Hepatocyte (in vitro differentiated cells): Measurements from ENCODE around the gene ARID2. TPM values are rescaled to one million over a fixed set of nuclear protein-coding genes. Genes with fewer than 3 reads are reported as not detected.
A peak's percentile ranks its signal among the peaks of the same experiment; 100 is the strongest.

Experiments used
- DNase-seq: peaks from one replicate; pipeline ENCODE4 v3.0.0-alpha.2; 2016; ENCODE audit warnings: low spot score
- H2AFZ ChIP-seq: fragments of 200-600 bp; sonication (generic); 2 replicates; pipeline ENCODE4 v1.6.0; 2016; ENCODE audit warnings: antibody characterized with exemption, mild to moderate bottlenecking
- H3K27ac ChIP-seq: fragments of 200-600 bp; sonication (generic); 2 replicates; pipeline ENCODE4 v1.5.1; 2016; ENCODE audit warnings: mild to moderate bottlenecking
- H3K27me3 ChIP-seq: fragments of 200-600 bp; sonication (generic); 2 replicates; pipeline ENCODE4 v1.6.1; 2016
- H3K36me3 ChIP-seq: fragments of 200-600 bp; sonication (generic); replicated peaks from 2 replicates; pipeline ENCODE4 v1.5.1; 2016; ENCODE audit warnings: low read depth; ENCODE audit not compliant: insufficient read depth
- H3K4me1 ChIP-seq: fragments of 200-600 bp; sonication (generic); 2 replicates; pipeline ENCODE4 v1.5.1; 2016; ENCODE audit warnings: mild to moderate bottlenecking, moderate library complexity; ENCODE audit not compliant: insufficient read depth
- H3K4me2 ChIP-seq: fragments of 200-600 bp; sonication (generic); 2 replicates; pipeline ENCODE4 v1.6.0; 2016
- H3K4me3 ChIP-seq: fragments of 200-600 bp; sonication (generic); 2 replicates; pipeline ENCODE4 v1.5.1; 2016; ENCODE audit warnings: mild to moderate bottlenecking
- H3K79me2 ChIP-seq: fragments of 200-600 bp; sonication (generic); 2 replicates; pipeline ENCODE4 v1.6.0; 2017; ENCODE audit warnings: mild to moderate bottlenecking
- H3K9me2 ChIP-seq: fragments of 200-600 bp; sonication (generic); replicated peaks from 2 replicates; pipeline ENCODE4 v1.6.0; 2017; ENCODE audit warnings: mild to moderate bottlenecking; ENCODE audit not compliant: insufficient read depth
- H3K9me3 ChIP-seq: fragments of 200-600 bp; sonication (generic); 2 replicates; pipeline ENCODE4 v1.5.1; 2016; ENCODE audit warnings: low read depth, mild to moderate bottlenecking
- H4K20me1 ChIP-seq: fragments of 200-600 bp; sonication (generic); 2 replicates; pipeline ENCODE4 v1.6.0; 2016; ENCODE audit warnings: mild to moderate bottlenecking; ENCODE audit not compliant: insufficient read depth, poor library complexity, severe bottlenecking
- CTCF ChIP-seq: fragments of 200-600 bp; sonication (generic); IDR thresholded peaks from 2 replicates; pipeline ENCODE4 v1.5.1; 2016; ENCODE audit warnings: antibody characterized with exemption, mild to moderate bottlenecking; ENCODE audit not compliant: poor library complexity
- EZH2 ChIP-seq: fragments of 200-600 bp; sonication (generic); IDR thresholded peaks from 2 replicates; pipeline ENCODE4 v1.6.1; 2016; ENCODE audit warnings: antibody characterized with exemption, mild to moderate bottlenecking, borderline replicate concordance
- EZH2phosphoT487 ChIP-seq: fragments of 200-600 bp; sonication (generic); IDR thresholded peaks from one replicate; pipeline ENCODE4 v1.6.1; 2018; ENCODE audit warnings: antibody characterized with exemption, mild to moderate bottlenecking, low read depth, moderate library complexity; ENCODE audit not compliant: unreplicated experiment, severe bottlenecking
- WGBS: methylation state at CpG from one replicate; pipeline ENCODE4 v1.1.6; 2016; ENCODE audit warnings: low lambda C conversion rate; ENCODE audit errors: missing lambda C conversion rate; 5-methylcytosine and 5-hydroxymethylcytosine counted together
- polyA plus RNA-seq: library from polyadenylated mRNA; unstranded; fragments of >200 nt; fragmentation: Nextera tagmentation; extraction: Ambion mirVana; gene quantifications from 2 replicates; pipeline ENCODE4 v1.2.1, GENCODE V29; 2016
- total RNA-seq: library from RNA; depleted of rRNA; stranded (reverse); fragments of >200 nt; gene quantifications from 2 replicates; pipeline ENCODE4 v1.2.3, GENCODE V29; 2014

ARID2 gene
- total and polyA plus RNA-seq, 2 experiments from 2014 or later = 11.9 to 29.7 TPM

GRCh38 chr12:45933504-45933903, 204.0 kb downstream of the ARID2 start:
- Histone ChIP-seq H3K27me3 (no peaks in the 10 kb centered on the region), H2AFZ (no peak overlapping the region), H3K4me1 (no peaks in the 10 kb centered on the region), H4K20me1 (no peaks in the 10 kb centered on the region), H3K79me2 (no peaks in the 10 kb centered on the region), H3K27ac (no peak overlapping the region), H3K4me3 (no peak overlapping the region), H3K36me3 (no peaks in the 10 kb centered on the region), H3K4me2 (no peak overlapping the region), H3K9me3 (no peaks in the 10 kb centered on the region), H3K9me2 (no peaks in the 10 kb centered on the region)
- 84% methylated on average over 2 of the region's 2 CpGs for WGBS
- DNase-seq = no peak
- no peak for TF ChIP-seq EZH2phosphoT487
- TF ChIP-seq EZH2 = no peak
- no peak for TF ChIP-seq CTCF

- 54% methylated on average over 1 of the region's 1 CpG for WGBS
- Histone ChIP-seq H3K36me3 (no peaks in the 10 kb centered on the region), H3K27ac (no peak overlapping the region), H3K9me2 (no peaks in the 10 kb centered on the region), H3K9me3 (no peaks in the 10 kb centered on the region), H2AFZ (no peak overlapping the region), H4K20me1 (no peaks in the 10 kb centered on the region), H3K4me3 (no peak overlapping the region), H3K4me1 (no peaks in the 10 kb centered on the region), H3K4me2 (no peak overlapping the region), H3K27me3 (no peaks in the 10 kb centered on the region), H3K79me2 (no peaks in the 10 kb centered on the region)
- no peak for DNase-seq
- no peak for TF ChIP-seq EZH2
- no peak for TF ChIP-seq EZH2phosphoT487
- TF ChIP-seq CTCF = no peak
Measured at GRCh38 chr12:45934956-45935355, 205.4 kb downstream of the ARID2 start.

GRCh38 chr12:45938566-45938965, 209.1 kb downstream of the ARID2 start:
- Histone ChIP-seq H3K9me3 (no peaks in the 10 kb centered on the region), H4K20me1 (no peaks in the 10 kb centered on the region), H3K79me2 (no peaks in the 10 kb centered on the region), H3K4me1 (no peaks in the 10 kb centered on the region), H3K9me2 (no peaks in the 10 kb centered on the region), H3K4me3 (no peak overlapping the region), H3K4me2 (no peak overlapping the region), H2AFZ (no peak overlapping the region), H3K27me3 (no peaks in the 10 kb centered on the region), H3K36me3 (no peaks in the 10 kb centered on the region), H3K27ac (no peak overlapping the region)
- no peak for TF ChIP-seq CTCF
- no peak for TF ChIP-seq EZH2
- TF ChIP-seq EZH2phosphoT487 = no peak
- 80% methylated on average over 2 of the region's 2 CpGs for WGBS
- no peak for DNase-seq

- Histone ChIP-seq H3K4me3 (no peak overlapping the region), H3K36me3 (no peaks in the 10 kb centered on the region), H4K20me1 (no peaks in the 10 kb centered on the region), H3K79me2 (no peaks in the 10 kb centered on the region), H3K27me3 (no peaks in the 10 kb centered on the region), H3K9me2 (no peaks in the 10 kb centered on the region), H3K4me1 (no peaks in the 10 kb centered on the region), H3K4me2 (no peak overlapping the region), H2AFZ (no peak overlapping the region), H3K27ac (peak overlapping the region; percentile 36), H3K9me3 (no peaks in the 10 kb centered on the region)
- DNase-seq = no peak
- no peak for TF ChIP-seq CTCF
- no peak for TF ChIP-seq EZH2phosphoT487
- no peak for TF ChIP-seq EZH2
- 80% methylated on average over 2 of the region's 2 CpGs for WGBS
Measured at GRCh38 chr12:45939759-45940158, 210.3 kb downstream of the ARID2 start.
